ENCODE data around the gene TBC1D14. TPM values are rescaled to one million over a fixed set of nuclear protein-coding genes. Genes with fewer than 3 reads are reported as not detected.

Gene TBC1D14
- total and polyA plus RNA-seq, 9 of the 15 experiments (the other 6 are each of a cell fraction or from before 2014, with no cell fraction given): 2.1 to 59.6 (median 44.8) TPM

DNA sequence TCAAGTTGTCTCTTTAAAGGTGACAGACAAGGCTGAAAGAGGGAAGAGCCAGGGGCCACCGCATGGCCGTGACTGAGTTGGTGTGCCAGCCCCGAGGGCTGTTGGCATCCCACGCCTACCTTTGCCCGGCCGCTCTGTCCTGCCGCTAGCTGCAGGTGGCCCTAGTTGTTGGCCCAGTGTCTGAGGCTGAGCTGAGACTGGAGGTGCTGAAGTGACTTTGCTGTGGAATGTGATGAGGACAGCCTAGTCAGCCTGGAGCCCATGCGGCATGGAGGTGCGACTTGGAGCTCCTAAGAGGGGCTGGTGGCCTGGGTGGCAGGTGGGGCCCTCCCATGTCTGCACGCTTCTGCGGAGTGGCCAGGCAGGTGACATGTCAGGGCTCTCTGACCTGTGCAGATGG, 140.1 kb downstream of the TBC1D14 start (continued):
- TF ChIP-seq, protein P1, sequence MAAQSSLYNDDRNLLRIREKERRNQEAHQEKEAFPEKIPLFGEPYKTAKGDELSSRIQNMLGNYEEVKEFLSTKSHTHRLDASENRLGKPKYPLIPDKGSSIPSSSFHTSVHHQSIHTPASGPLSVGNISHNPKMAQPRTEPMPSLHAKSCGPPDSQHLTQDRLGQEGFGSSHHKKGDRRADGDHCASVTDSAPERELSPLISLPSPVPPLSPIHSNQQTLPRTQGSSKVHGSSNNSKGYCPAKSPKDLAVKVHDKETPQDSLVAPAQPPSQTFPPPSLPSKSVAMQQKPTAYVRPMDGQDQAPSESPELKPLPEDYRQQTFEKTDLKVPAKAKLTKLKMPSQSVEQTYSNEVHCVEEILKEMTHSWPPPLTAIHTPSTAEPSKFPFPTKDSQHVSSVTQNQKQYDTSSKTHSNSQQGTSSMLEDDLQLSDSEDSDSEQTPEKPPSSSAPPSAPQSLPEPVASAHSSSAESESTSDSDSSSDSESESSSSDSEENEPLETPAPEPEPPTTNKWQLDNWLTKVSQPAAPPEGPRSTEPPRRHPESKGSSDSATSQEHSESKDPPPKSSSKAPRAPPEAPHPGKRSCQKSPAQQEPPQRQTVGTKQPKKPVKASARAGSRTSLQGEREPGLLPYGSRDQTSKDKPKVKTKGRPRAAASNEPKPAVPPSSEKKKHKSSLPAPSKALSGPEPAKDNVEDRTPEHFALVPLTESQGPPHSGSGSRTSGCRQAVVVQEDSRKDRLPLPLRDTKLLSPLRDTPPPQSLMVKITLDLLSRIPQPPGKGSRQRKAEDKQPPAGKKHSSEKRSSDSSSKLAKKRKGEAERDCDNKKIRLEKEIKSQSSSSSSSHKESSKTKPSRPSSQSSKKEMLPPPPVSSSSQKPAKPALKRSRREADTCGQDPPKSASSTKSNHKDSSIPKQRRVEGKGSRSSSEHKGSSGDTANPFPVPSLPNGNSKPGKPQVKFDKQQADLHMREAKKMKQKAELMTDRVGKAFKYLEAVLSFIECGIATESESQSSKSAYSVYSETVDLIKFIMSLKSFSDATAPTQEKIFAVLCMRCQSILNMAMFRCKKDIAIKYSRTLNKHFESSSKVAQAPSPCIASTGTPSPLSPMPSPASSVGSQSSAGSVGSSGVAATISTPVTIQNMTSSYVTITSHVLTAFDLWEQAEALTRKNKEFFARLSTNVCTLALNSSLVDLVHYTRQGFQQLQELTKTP (IDR thresholded peaks at IDR 0.05; ENCODE audit: low read depth in 1 of 2, partially characterized antibody in 2 of 2): no peak
- TF ChIP-seq PTRF (tag; IDR thresholded peaks at IDR 0.05) (no peak), ARID1B (IDR thresholded peaks at IDR 0.05) (no peak), HDAC2 (IDR thresholded peaks at IDR 0.05) (no peak), RHOXF2B (CRISPR knock-in tag; conservative IDR thresholded peaks at IDR 0.05) (no peak), CBX5 (IDR thresholded peaks at IDR 0.05; ENCODE audit: borderline replicate concordance, low read depth) (no peak), DACH1 (IDR thresholded peaks at IDR 0.05; ENCODE audit: partially characterized antibody) (no peak), SP1 (CRISPR knock-in tag; IDR thresholded peaks at IDR 0.05) (no peak), ESRRB (CRISPR knock-in tag; IDR thresholded peaks at IDR 0.05; ENCODE audit: borderline replicate concordance) (no peak)
- TF ChIP-seq, protein P2, sequence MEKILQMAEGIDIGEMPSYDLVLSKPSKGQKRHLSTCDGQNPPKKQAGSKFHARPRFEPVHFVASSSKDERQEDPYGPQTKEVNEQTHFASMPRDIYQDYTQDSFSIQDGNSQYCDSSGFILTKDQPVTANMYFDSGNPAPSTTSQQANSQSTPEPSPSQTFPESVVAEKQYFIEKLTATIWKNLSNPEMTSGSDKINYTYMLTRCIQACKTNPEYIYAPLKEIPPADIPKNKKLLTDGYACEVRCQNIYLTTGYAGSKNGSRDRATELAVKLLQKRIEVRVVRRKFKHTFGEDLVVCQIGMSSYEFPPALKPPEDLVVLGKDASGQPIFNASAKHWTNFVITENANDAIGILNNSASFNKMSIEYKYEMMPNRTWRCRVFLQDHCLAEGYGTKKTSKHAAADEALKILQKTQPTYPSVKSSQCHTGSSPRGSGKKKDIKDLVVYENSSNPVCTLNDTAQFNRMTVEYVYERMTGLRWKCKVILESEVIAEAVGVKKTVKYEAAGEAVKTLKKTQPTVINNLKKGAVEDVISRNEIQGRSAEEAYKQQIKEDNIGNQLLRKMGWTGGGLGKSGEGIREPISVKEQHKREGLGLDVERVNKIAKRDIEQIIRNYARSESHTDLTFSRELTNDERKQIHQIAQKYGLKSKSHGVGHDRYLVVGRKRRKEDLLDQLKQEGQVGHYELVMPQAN (IDR thresholded peaks at IDR 0.05; ENCODE audit: borderline replicate concordance): no peak

Data from K562 (cell line).